ENCODE measurements around the gene UST.

Gene UST

GRCh38 chr6:149008741-149009140 is 261.9 kb downstream of the UST start:
- no peak for DNase-seq (ENCODE audit: low read depth)

- peak; percentile 100 for DNase-seq (ENCODE audit: low read depth)
Observed at GRCh38 chr6:149012040-149012545, 265.3 kb downstream of the UST start.

GRCh38 chr6:149013586-149014344 is 266.9 kb downstream of the UST start:
- DNase-seq (ENCODE audit: low read depth): no peak

- DNase-seq (ENCODE audit: low read depth): peak; percentile 66
Observed at GRCh38 chr6:149014631-149015534, 268.1 kb downstream of the UST start.

GRCh38 chr6:149015535-149016525 is 269.0 kb downstream of the UST start:
- DNase-seq (ENCODE audit: low read depth): peak; percentile 38

GRCh38 chr6:149016716-149017115 is 269.9 kb downstream of the UST start:
- DNase-seq (ENCODE audit: low read depth): no peak

- no peak for DNase-seq (ENCODE audit: low read depth)
Observed at GRCh38 chr6:149020319-149020718, 273.5 kb downstream of the UST start.

GRCh38 chr6:149024361-149024760 is 277.5 kb downstream of the UST start:
- no peak for DNase-seq (ENCODE audit: low read depth)

- DNase-seq (ENCODE audit: low read depth): no peak
Observed at GRCh38 chr6:149025061-149025460, 278.2 kb downstream of the UST start.

GRCh38 chr6:149026530-149026942 is 279.7 kb downstream of the UST start:
- DNase-seq (ENCODE audit: low read depth): peak; percentile 95

GRCh38 chr6:149027484-149027883 is 280.7 kb downstream of the UST start:
- no peak for DNase-seq (ENCODE audit: low read depth)

- DNase-seq (ENCODE audit: low read depth): peak; percentile 89
Observed at GRCh38 chr6:149028767-149029405, 282.1 kb downstream of the UST start.

GRCh38 chr6:149031201-149031858 is 284.5 kb downstream of the UST start:
- DNase-seq (ENCODE audit: low read depth): peak; percentile 83

GRCh38 chr6:149031859-149032598 is 285.2 kb downstream of the UST start:
- peak; percentile 95 for DNase-seq (ENCODE audit: low read depth)

- peak; percentile 97 for DNase-seq (ENCODE audit: low read depth)
Observed at GRCh38 chr6:149032599-149033405, 286.0 kb downstream of the UST start.

- DNase-seq (ENCODE audit: low read depth): no peak
Observed at GRCh38 chr6:149033454-149033853, 286.6 kb downstream of the UST start.

GRCh38 chr6:149035766-149036165 is 288.9 kb downstream of the UST start:
- DNase-seq (ENCODE audit: low read depth): peak; percentile 22

- peak; percentile 83 for DNase-seq (ENCODE audit: low read depth)
Observed at GRCh38 chr6:149037051-149037671, 290.3 kb downstream of the UST start.

Data from EH (cell line).